ENCODE results near the gene PGAM1. TPM values are rescaled to one million over a fixed set of nuclear protein-coding genes. Genes with fewer than 3 reads are reported as not detected.
"Not testable (repeated sequence)": the region's sequence is repeated elsewhere in the genome, so short reads cannot be mapped to it uniquely, and the experiment has no call there.

Gene PGAM1
- total RNA-seq, 1 experiment from 2014 or later, result 148 TPM

GRCh38 chr10:97464226-97464625, 38.2 kb downstream of the PGAM1 start:
- H3K36me3 Mint-ChIP-seq (ENCODE audit: insufficient read depth, unreplicated experiment), result peaks cover 31% of the 10 kb centered on the region
- no peak overlapping the region for H3K27ac Mint-ChIP-seq (ENCODE audit: unreplicated experiment)
- BruUV-seq (replicated peaks), result no TSS peak
- H3K4me3 Mint-ChIP-seq (ENCODE audit: low read depth, unreplicated experiment), result no peak overlapping the region
- CTCF ChIA-PET, result interaction anchor here (0.6 to 1.1 kb wide), 3 partner anchors 111 to 261 kb away, joined by 4 to 5 read pairs (median 4); no protein-coding TSS in a partner anchor
- intact Hi-C loops (cut with micrococcal nuclease; ENCODE audit: unreplicated experiment), result loop anchor here (5.0 kb wide), 1 partner anchor 88 kb away; no protein-coding TSS in a partner anchor
- H3K27me3 Mint-ChIP-seq (ENCODE audit: unreplicated experiment), result no peaks in the 10 kb centered on the region
- H3K9me3 Mint-ChIP-seq (ENCODE audit: low read depth, unreplicated experiment), result no peaks in the 10 kb centered on the region
- DNase-seq, result no peak
- no peaks in the 10 kb centered on the region for H3K4me1 Mint-ChIP-seq (ENCODE audit: low read depth, unreplicated experiment)
- no peak for TF ChIP-seq CTCF (IDR thresholded peaks at IDR 0.05; ENCODE audit: unreplicated experiment)

- H3K4me1 Mint-ChIP-seq (ENCODE audit: low read depth, unreplicated experiment), result no peaks in the 10 kb centered on the region
- TF ChIP-seq CTCF (IDR thresholded peaks at IDR 0.05; ENCODE audit: unreplicated experiment), result no peak
- BruUV-seq (replicated peaks), result no TSS peak
- H3K9me3 Mint-ChIP-seq (ENCODE audit: low read depth, unreplicated experiment), result no peaks in the 10 kb centered on the region
- no peak for DNase-seq
- H3K36me3 Mint-ChIP-seq (ENCODE audit: insufficient read depth, unreplicated experiment), result peaks cover 20% of the 10 kb centered on the region
- H3K27ac Mint-ChIP-seq (ENCODE audit: unreplicated experiment), result peak overlapping the region; percentile 59
- H3K27me3 Mint-ChIP-seq (ENCODE audit: unreplicated experiment), result no peaks in the 10 kb centered on the region
- CTCF ChIA-PET, result no interaction called here
- intact Hi-C loops (cut with micrococcal nuclease; ENCODE audit: unreplicated experiment), result no loop called here
- no peak overlapping the region for H3K4me3 Mint-ChIP-seq (ENCODE audit: low read depth, unreplicated experiment)
Measured at GRCh38 chr10:97465982-97466381, 40.0 kb downstream of the PGAM1 start.

- H3K4me1 Mint-ChIP-seq (ENCODE audit: low read depth, unreplicated experiment), result no peaks in the 10 kb centered on the region
- H3K36me3 Mint-ChIP-seq (ENCODE audit: insufficient read depth, unreplicated experiment), result peaks cover 14% of the 10 kb centered on the region
- no peak for DNase-seq
- intact Hi-C loops (cut with micrococcal nuclease; ENCODE audit: unreplicated experiment), result no loop called here
- H3K27me3 Mint-ChIP-seq (ENCODE audit: unreplicated experiment), result no peaks in the 10 kb centered on the region
- no peak overlapping the region for H3K4me3 Mint-ChIP-seq (ENCODE audit: low read depth, unreplicated experiment)
- no peak for TF ChIP-seq CTCF (IDR thresholded peaks at IDR 0.05; ENCODE audit: unreplicated experiment)
- peak overlapping the region; percentile 59 for H3K27ac Mint-ChIP-seq (ENCODE audit: unreplicated experiment)
- no peaks in the 10 kb centered on the region for H3K9me3 Mint-ChIP-seq (ENCODE audit: low read depth, unreplicated experiment)
- CTCF ChIA-PET, result no interaction called here
- BruUV-seq (replicated peaks), result no TSS peak
Measured at GRCh38 chr10:97466755-97467154, 40.8 kb downstream of the PGAM1 start.

- intact Hi-C loops (cut with micrococcal nuclease; ENCODE audit: unreplicated experiment), result no loop called here
- BruUV-seq (replicated peaks), result no TSS peak
- Mint-ChIP-seq H3K27me3 (ENCODE audit: unreplicated experiment) (no peaks in the 10 kb centered on the region), H3K27ac (ENCODE audit: unreplicated experiment) (no peak overlapping the region), H3K4me1 (ENCODE audit: low read depth, unreplicated experiment) (no peaks in the 10 kb centered on the region), H3K9me3 (ENCODE audit: low read depth, unreplicated experiment) (no peaks in the 10 kb centered on the region), H3K36me3 (ENCODE audit: insufficient read depth, unreplicated experiment) (peaks cover 18% of the 10 kb centered on the region), H3K4me3 (ENCODE audit: low read depth, unreplicated experiment) (no peak overlapping the region)
- CTCF ChIA-PET, result no interaction called here
- TF ChIP-seq CTCF (IDR thresholded peaks at IDR 0.05; ENCODE audit: unreplicated experiment), result no peak
- no peak for DNase-seq
Measured at GRCh38 chr10:97468162-97468561, 42.2 kb downstream of the PGAM1 start.

- intact Hi-C loops (cut with micrococcal nuclease; ENCODE audit: unreplicated experiment); H3K27ac Mint-ChIP-seq (ENCODE audit: unreplicated experiment); CTCF ChIA-PET; H3K9me3 Mint-ChIP-seq (ENCODE audit: low read depth, unreplicated experiment); H3K27me3 Mint-ChIP-seq (ENCODE audit: unreplicated experiment); DNase-seq; BruUV-seq (replicated peaks); H3K4me1 Mint-ChIP-seq (ENCODE audit: low read depth, unreplicated experiment); H3K4me3 Mint-ChIP-seq (ENCODE audit: low read depth, unreplicated experiment): not testable (repeated sequence)
- peaks cover 15% of the 10 kb centered on the region for H3K36me3 Mint-ChIP-seq (ENCODE audit: insufficient read depth, unreplicated experiment)
Measured at GRCh38 chr10:97468781-97469180, 42.8 kb downstream of the PGAM1 start.

Measured in Calu3 (cell line).